Heart left ventricle (tissue), 16 donors: ENCODE data around the gene LINGO1. TPM values are rescaled to one million over a fixed set of nuclear protein-coding genes. Genes with fewer than 3 reads are reported as not detected.
A peak's percentile ranks its signal among the peaks of the same experiment; 100 is the strongest.

Source experiments
- ATAC-seq, 4 donors: fragments of 200-7000 bp; cut with Tn5 transposase; one replicate each; pipeline ENCODE4 v1.9.1; 2020 to 2022; ENCODE audit warnings: moderate library complexity in 4 of 4, mild to moderate bottlenecking in 3 of 4, moderate number of reproducible peaks in 1 of 4
- DNase-seq, 5 donors: peaks; one replicate each; pipeline ENCODE4 v3.0.0-alpha.2; 2020
- H3K27ac ChIP-seq, 12 donors: fragments of 200-600 bp; sonication (generic) in 4 of 12; one replicate each; pipeline versions ENCODE4 v1.5.0 to v1.8.0; 2016 to 2022; ENCODE audit warnings: mild to moderate bottlenecking in 2 of 12
- H3K27me3 ChIP-seq, 9 donors: fragments of 200-600 bp; sonication (generic) in 2 of 9; one replicate each; pipeline versions ENCODE4 v1.5.1 to v1.8.0; 2016 to 2022; ENCODE audit warnings: mild to moderate bottlenecking in 3 of 9
- H3K36me3 ChIP-seq, 9 donors: fragments of 200-600 bp; sonication (generic) in 2 of 9; one replicate each; pipeline versions ENCODE4 v1.5.0 to v1.8.0; 2018 to 2022; ENCODE audit warnings: mild to moderate bottlenecking in 2 of 9
- H3K4me1 ChIP-seq, 12 donors: fragments of 200-600 bp; sonication (generic) in 4 of 12; one replicate each; pipeline versions ENCODE4 v1.5.0 to v1.8.0; 2016 to 2022; ENCODE audit warnings: mild to moderate bottlenecking in 3 of 12
- H3K4me3 ChIP-seq, 12 donors: fragments of 200-600 bp; sonication (generic) in 4 of 12; one replicate each; pipeline versions ENCODE4 v1.5.0 to v1.8.0; 2017 to 2022; ENCODE audit warnings: mild to moderate bottlenecking in 9 of 12, moderate library complexity in 4 of 12
- H3K9me3 ChIP-seq, 12 donors: fragments of 200-600 bp; sonication (generic) in 4 of 12; one replicate each; pipeline versions ENCODE4 v1.5.0 to v1.8.0; 2016 to 2022; ENCODE audit warnings: mild to moderate bottlenecking in 1 of 12
- CTCF ChIP-seq, 12 donors: fragments of 200-600 bp; sonication (generic) in 4 of 12; IDR thresholded peaks; one replicate each; pipeline versions ENCODE4 v1.5.0 to v1.8.0; 2018 to 2022; ENCODE audit warnings: antibody characterized with exemption in 12 of 12, mild to moderate bottlenecking in 5 of 12
- POLR2A ChIP-seq, 2 donors: fragments of 450-650 bp; IDR thresholded peaks; one replicate each; pipeline ENCODE4 v1.6.1; 2017; ENCODE audit warnings: antibody characterized with exemption in 2 of 2, mild to moderate bottlenecking in 2 of 2, moderate library complexity in 2 of 2
- WGBS, 4 donors: extraction: QIAGEN DNeasy Blood & Tissue Kit in 2 of 4; methylation state at CpG; one replicate each; pipeline versions ENCODE4 v1.1.5 to v1.1.7; 2013 to 2018; 5-methylcytosine and 5-hydroxymethylcytosine counted together
- intact Hi-C, 10 donors: fragments of 100-400 bp; cut with DNase I; formaldehyde crosslinking; loops; one replicate each; pipeline versions ENCODE4 v1.11.1 to v1.14.2; 2022
- polyA plus RNA-seq, 2 donors: library from polyadenylated mRNA; stranded (reverse); fragments of 200-250 nt; gene quantifications; one replicate each; pipeline ENCODE4 v1.2.3, GENCODE V29; 2013
- total RNA-seq, 9 donors: library from RNA; depleted of rRNA in 2 of 9; stranded (reverse); fragments of >200 nt in 2 of 9; fragmentation: NEBNext Ultra II Directional in 3 of 9; extraction: Animal tissue kit (Norgen Biotek cat#: 25700) in 3 of 9; gene quantifications; one replicate each; pipeline versions ENCODE4 v1.1.0 to v1.2.4, GENCODE V29; 2016 to 2023
- donor health status: ischemic (EF 13 %, LVEDD 7.1; RV severe dilation, severe dysfunction).
- donor health status: healthy with polysubstance abuse.
- donor health status: DM: no; HTN: yes; CAD: no.
- donor health status: DM: no; HTN: no; CAD: no.
- donor health status: ischemic (EF 25% LVEDD 6.9; RV normal size, moderate dysfunction).
- donor health status: ischemic (EF 25% LVEDD 5.7; RV mildly dilated, moderate dysfunction).
- donor health status: healthy.
- donor health status: DM: yes; HTN: yes; CAD: no.
- donor health status: ischemic (EF 35%, LVEDD 5.7; RV mildly dilated, moderate dysfunction).
- donor health status: nonischemic (EF 11% LVEDD 7.7; RV severe dilation, severe dysfunction).
- donor health status: DM: yes; HTN: yes; CAD: no.
- donor health status: PGD.
- donor health status: ischemic (EF 29% LVEDD 5.4; RV normal size, mild dysfunction).
- donor health status: nonischemic (EF 23%, LVEDD 6.1; RV moderate dilation, normal function).

LINGO1 gene
- total and polyA plus RNA-seq, 11 donors, result 0.49 to 4.0 (median 1.7) TPM

GRCh38 chr15:77591968-77592613 is 40.6 kb downstream of the LINGO1 start:
- 68 to 80% (median 76%) methylated on average over 11 to 13 of the region's 13 CpGs for WGBS, 4 donors
- ATAC-seq (no peak), DNase-seq (no peak)
- Histone ChIP-seq H3K36me3 (no peaks in the 10 kb centered on the region), H3K27me3 (no peaks in the 10 kb centered on the region), H3K4me3 (no peak overlapping the region), H3K9me3 (no peaks in the 10 kb centered on the region), H3K27ac (no peak overlapping the region), H3K4me1 (no peaks in the 10 kb centered on the region)
- TF ChIP-seq POLR2A (IDR thresholded peaks at IDR 0.05) (no peak), CTCF (IDR thresholded peaks at IDR 0.05) (no peak)
- intact Hi-C loops, result loop anchor here in 1 of 10 donors (5.0 kb wide), 1 partner anchor 35 kb away; no protein-coding TSS in a partner anchor

GRCh38 chr15:77589839-77590238 is 42.9 kb downstream of the LINGO1 start:
- Histone ChIP-seq H3K4me3 (no peak overlapping the region), H3K27me3 (no peaks in the 10 kb centered on the region), H3K9me3 (no peaks in the 10 kb centered on the region), H3K4me1 (no peaks in the 10 kb centered on the region), H3K27ac (no peak overlapping the region), H3K36me3 (no peaks in the 10 kb centered on the region)
- ATAC-seq, result peak in 2 of 4 donors; percentile 14 to 54
- intact Hi-C loops, result loop anchor here in 1 of 10 donors (5.0 kb wide), 1 partner anchor 37 kb away; no protein-coding TSS in a partner anchor
- WGBS, 4 donors, result 59 to 94% (median 68%) methylated on average over 4 to 6 of the region's 6 CpGs
- TF ChIP-seq POLR2A (IDR thresholded peaks at IDR 0.05) (no peak), CTCF (IDR thresholded peaks at IDR 0.05) (no peak)
- peak in 3 of 5 donors; percentile 45 to 49 (median 46) for DNase-seq

- Histone ChIP-seq H3K27me3 (no peaks in the 10 kb centered on the region), H3K4me3 (no peak overlapping the region), H3K4me1 (peaks cover 0 to 1% (median 0%) of the 10 kb centered on the region in 12 donors), H3K9me3 (no peaks in the 10 kb centered on the region), H3K36me3 (no peaks in the 10 kb centered on the region), H3K27ac (no peak overlapping the region)
- ATAC-seq (no peak), DNase-seq (no peak)
- intact Hi-C loops, result no loop called here
- 95 to 100% (median 96%) methylated on average over 7 to 12 of the region's 12 CpGs for WGBS, 4 donors
- TF ChIP-seq POLR2A (IDR thresholded peaks at IDR 0.05), result no peak
- no peak for TF ChIP-seq CTCF (IDR thresholded peaks at IDR 0.05)
Observed at GRCh38 chr15:77588126-77588525, 44.6 kb downstream of the LINGO1 start.

GRCh38 chr15:77584691-77585090 is 48.0 kb downstream of the LINGO1 start:
- intact Hi-C loops, result no loop called here

More at GRCh38 chr15:77584691-77585090, 48.0 kb downstream of the LINGO1 start:
- Histone ChIP-seq H3K27me3 (no peaks in the 10 kb centered on the region), H3K4me1 (peaks cover 0 to 16% (median 0%) of the 10 kb centered on the region in 12 donors), H3K9me3 (no peaks in the 10 kb centered on the region), H3K36me3 (no peaks in the 10 kb centered on the region), H3K27ac (no peak overlapping the region), H3K4me3 (no peak overlapping the region)
- ATAC-seq (no peak), DNase-seq (peak in 1 of 5 donors; percentile 19)
- TF ChIP-seq POLR2A (IDR thresholded peaks at IDR 0.05), result no peak
- TF ChIP-seq CTCF (IDR thresholded peaks at IDR 0.05), result no peak
- WGBS, 4 donors, result 89 to 91% (median 90%) methylated on average over 9 to 11 of the region's 11 CpGs
